CD14-positive monocyte (primary cell): Measurements from ENCODE around the gene SH3BP5L. TPM values are rescaled to one million over a fixed set of nuclear protein-coding genes. Genes with fewer than 3 reads are reported as not detected.
A peak's percentile ranks its signal among the peaks of the same experiment; 100 is the strongest.

Experiments
- DNase-seq, 3 donors: peaks; one replicate each; pipeline ENCODE4 v3.0.0-alpha.2; 2011 to 2022
- H2AFZ ChIP-seq: 2 replicates; pipeline ENCODE4 v1.6.0; 2012; ENCODE audit warnings: mild to moderate bottlenecking, low read depth, low read length, inconsistent platforms; ENCODE audit not compliant: insufficient read depth, poor library complexity, severe bottlenecking
- H3K27ac ChIP-seq, 2 donors: 1 replicate in 1 of 2; 2 replicates in 1 of 2; pipeline ENCODE4 v1.5.1; 2012 to 2013; ENCODE audit warnings: low read length in 2 of 2, control low read depth in 1 of 2, inconsistent platforms in 1 of 2, low read depth in 1 of 2, mild to moderate bottlenecking in 1 of 2
- H3K27me3 ChIP-seq, 2 donors: one replicate each; pipeline versions ENCODE4 v1.6.0 to v1.6.1; 2011 to 2013; ENCODE audit warnings: low read length in 2 of 2; ENCODE audit not compliant: control insufficient read depth in 2 of 2, insufficient read depth in 2 of 2
- H3K36me3 ChIP-seq, 2 donors: replicated peaks in 1 of 2; 1 replicate in 1 of 2; 2 replicates in 1 of 2; pipeline versions ENCODE4 v1.5.1 to v1.6.1; 2012 to 2013; ENCODE audit warnings: low read length in 2 of 2, control low read depth in 1 of 2, inconsistent platforms in 1 of 2, mild to moderate bottlenecking in 1 of 2; ENCODE audit not compliant: insufficient read depth in 2 of 2, control insufficient read depth in 1 of 2
- H3K4me1 ChIP-seq, 2 donors: 1 replicate in 1 of 2; 2 replicates in 1 of 2; pipeline versions ENCODE4 v1.5.1 to v1.6.1; 2012 to 2013; ENCODE audit warnings: low read length in 2 of 2, control low read depth in 1 of 2, inconsistent platforms in 1 of 2, mild to moderate bottlenecking in 1 of 2, moderate library complexity in 1 of 2; ENCODE audit not compliant: insufficient read depth in 2 of 2, control insufficient read depth in 1 of 2
- H3K4me2 ChIP-seq: replicated peaks from 2 replicates; pipeline ENCODE3; 2012; ENCODE audit warnings: low read length, moderate library complexity, mild to moderate bottlenecking; ENCODE audit not compliant: poor library complexity, severe bottlenecking; ENCODE audit errors: extremely low read depth
- H3K4me3 ChIP-seq, 3 experiments: fragments of 200-600 bp in 1 of 3; sonication (generic) in 1 of 3; replicated peaks in 1 of 3; 1 replicate in 2 of 3; 2 replicates in 1 of 3; pipeline ENCODE4 v1.5.1; 2011 to 2013; ENCODE audit warnings: low read length in 3 of 3, mild to moderate bottlenecking in 3 of 3, control low read depth in 2 of 3, low read depth in 2 of 3, inconsistent platforms in 1 of 3, moderate library complexity in 1 of 3
- H3K79me2 ChIP-seq: 2 replicates; pipeline ENCODE4 v1.6.0; 2012; ENCODE audit warnings: mild to moderate bottlenecking, control low read depth, inconsistent platforms, low read length, moderate library complexity; ENCODE audit not compliant: insufficient read depth
- H3K9ac ChIP-seq: 2 replicates; pipeline ENCODE4 v1.6.0; 2017; ENCODE audit warnings: low read length, mild to moderate bottlenecking; ENCODE audit not compliant: insufficient read depth, poor library complexity, severe bottlenecking
- H3K9me3 ChIP-seq, 2 donors: replicated peaks in 1 of 2; 1 replicate in 1 of 2; 2 replicates in 1 of 2; pipeline versions ENCODE4 v1.5.1 to v1.6.1; 2012 to 2013; ENCODE audit warnings: low read length in 2 of 2, control low read depth in 1 of 2; ENCODE audit not compliant: control insufficient read depth in 1 of 2, insufficient read depth in 1 of 2
- H4K20me1 ChIP-seq: 2 replicates; pipeline ENCODE4 v1.6.0; 2012; ENCODE audit warnings: mild to moderate bottlenecking, low read length, control low read depth, moderate library complexity; ENCODE audit not compliant: insufficient read depth
- H3K27ac Mint-ChIP-seq, 7 donors: one replicate each; pipeline ENCODE4 v1.8.0; 2020; ENCODE audit warnings: mild to moderate bottlenecking in 7 of 7, mixed read lengths in 7 of 7, moderate library complexity in 6 of 7, inconsistent platforms in 2 of 7
- H3K27me3 Mint-ChIP-seq, 3 donors: one replicate each; pipeline ENCODE4 v1.8.0; 2021 to 2022; ENCODE audit warnings: low read depth in 3 of 3, mild to moderate bottlenecking in 3 of 3, mixed read lengths in 3 of 3, moderate library complexity in 3 of 3, inconsistent platforms in 1 of 3
- H3K36me3 Mint-ChIP-seq, 2 donors: one replicate each; pipeline ENCODE4 v1.8.0; 2020; ENCODE audit warnings: mixed read lengths in 2 of 2, inconsistent platforms in 1 of 2, mild to moderate bottlenecking in 1 of 2
- H3K4me1 Mint-ChIP-seq: one replicate; pipeline ENCODE4 v1.8.0; 2020; ENCODE audit warnings: mild to moderate bottlenecking, mixed read lengths
- H3K4me3 Mint-ChIP-seq, 2 donors: one replicate each; pipeline ENCODE4 v1.8.0; 2020; ENCODE audit warnings: mild to moderate bottlenecking in 2 of 2, mixed read lengths in 2 of 2, moderate library complexity in 1 of 2
- H3K9me3 Mint-ChIP-seq, 7 donors: one replicate each; pipeline ENCODE4 v1.8.0; 2020 to 2022; ENCODE audit warnings: mixed read lengths in 7 of 7, mild to moderate bottlenecking in 6 of 7, moderate library complexity in 6 of 7, inconsistent platforms in 2 of 7
- WGBS: methylation state at CpG from one replicate; pipeline ENCODE4 v1.1.5; 2013; ENCODE audit warnings: missing lambda C conversion rate; ENCODE audit not compliant: insufficient coverage; 5-methylcytosine and 5-hydroxymethylcytosine counted together
- intact Hi-C, 2 donors: fragments of 100-400 bp; cut with micrococcal nuclease; formaldehyde crosslinking; loops; one replicate each; pipeline versions ENCODE4 v1.15.0 to v1.15.1; 2023
- polyA plus RNA-seq, 3 donors: library from polyadenylated mRNA; depleted of rRNA in 1 of 3; unstranded in 2 of 3; stranded (reverse) in 1 of 3; fragments of 300-500 nt in 2 of 3; fragments of >200 nt in 1 of 3; fragmentation: Illumina TruSeq in 2 of 3; gene quantifications; 1 replicate in 2 of 3; 2 replicates in 1 of 3; pipeline ENCODE4 v1.2.3, GENCODE V29; 2012 to 2021
- TF ChIP-seq, protein P1 (sequence below): fragments of 200-600 bp; IDR thresholded peaks from one replicate; pipeline ENCODE4 v1.8.0; 2022; ENCODE audit warnings: antibody characterized with exemption, mild to moderate bottlenecking

Gene SH3BP5L
- polyA plus RNA-seq, 3 donors: 4.0 to 15.7 (median 4.3) TPM

DNA sequence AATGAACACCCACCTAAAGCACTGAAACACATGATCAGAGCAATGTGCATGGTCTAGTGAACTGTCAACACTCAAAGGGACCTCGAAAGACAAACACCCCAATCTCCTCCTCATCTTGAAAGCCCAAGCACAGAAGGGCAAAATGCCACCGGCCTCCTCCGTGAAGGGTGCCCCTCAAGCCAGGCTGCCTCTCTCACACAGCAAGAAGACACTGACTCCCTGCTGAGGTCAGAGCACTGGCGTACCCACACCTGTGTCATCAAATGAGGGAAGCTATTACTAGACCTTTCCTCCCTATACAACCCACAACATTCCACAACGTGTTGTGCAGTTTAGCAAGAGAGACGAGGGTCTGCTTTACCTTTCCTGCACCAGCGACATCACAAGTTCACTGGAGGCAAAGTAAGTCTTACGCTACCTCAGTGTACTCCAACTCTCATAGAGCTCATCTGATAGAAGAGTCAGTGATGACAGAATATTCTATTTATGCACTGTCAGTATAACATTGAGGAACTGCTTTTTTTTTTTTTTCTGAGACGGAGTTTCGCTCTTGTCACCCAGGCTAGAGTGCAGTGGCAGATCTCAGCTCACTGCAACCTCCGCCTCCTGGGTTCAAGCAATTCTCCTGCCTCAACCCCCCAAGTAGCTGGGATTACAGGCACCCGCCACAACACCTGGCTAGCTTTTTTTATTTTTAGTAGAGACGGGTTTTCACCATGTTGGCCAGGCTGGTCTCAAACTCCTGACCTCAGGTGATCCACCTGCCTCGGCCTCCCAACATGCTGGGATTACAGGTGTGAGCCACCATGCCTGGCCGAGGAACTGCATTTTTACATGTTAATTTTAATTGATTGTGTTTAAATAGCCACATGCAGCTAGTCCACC, 3.3 kb downstream of the SH3BP5L start:
- Mint-ChIP-seq H3K27ac (peak overlapping the region; percentile 94 to 100 (median 97)), H3K4me1 (peaks cover 81% of the 10 kb centered on the region), H3K27me3 (peaks cover 0 to 1% (median 0%) of the 10 kb centered on the region in 3 donors), H3K9me3 (peaks cover 0 to 1% (median 0%) of the 10 kb centered on the region in 7 donors), H3K36me3 (peaks cover 52 to 63% of the 10 kb centered on the region in 2 donors), H3K4me3 (peak overlapping the region; percentile 61 to 73)
- DNase-seq: peak; percentile 61 to 80 (median 74)
- H3K27me3 ChIP-seq: no peaks in the 10 kb centered on the region
- 86% methylated on average over 5 of the region's 15 CpGs for WGBS
- peaks cover 6% of the 10 kb centered on the region for H4K20me1 ChIP-seq
- H2AFZ ChIP-seq: peak overlapping the region; percentile 40
- H3K27ac ChIP-seq: peak overlapping the region; percentile 66 to 99
- H3K9me3 ChIP-seq: no peaks in the 10 kb centered on the region
- peaks cover 73 to 83% of the 10 kb centered on the region in 2 donors for H3K4me1 ChIP-seq
- peaks cover 14 to 47% of the 10 kb centered on the region in 2 donors for H3K36me3 ChIP-seq
- H3K4me3 ChIP-seq: peak overlapping the region in 1 of 3 experiments; percentile 82
- TF ChIP-seq, protein P1, sequence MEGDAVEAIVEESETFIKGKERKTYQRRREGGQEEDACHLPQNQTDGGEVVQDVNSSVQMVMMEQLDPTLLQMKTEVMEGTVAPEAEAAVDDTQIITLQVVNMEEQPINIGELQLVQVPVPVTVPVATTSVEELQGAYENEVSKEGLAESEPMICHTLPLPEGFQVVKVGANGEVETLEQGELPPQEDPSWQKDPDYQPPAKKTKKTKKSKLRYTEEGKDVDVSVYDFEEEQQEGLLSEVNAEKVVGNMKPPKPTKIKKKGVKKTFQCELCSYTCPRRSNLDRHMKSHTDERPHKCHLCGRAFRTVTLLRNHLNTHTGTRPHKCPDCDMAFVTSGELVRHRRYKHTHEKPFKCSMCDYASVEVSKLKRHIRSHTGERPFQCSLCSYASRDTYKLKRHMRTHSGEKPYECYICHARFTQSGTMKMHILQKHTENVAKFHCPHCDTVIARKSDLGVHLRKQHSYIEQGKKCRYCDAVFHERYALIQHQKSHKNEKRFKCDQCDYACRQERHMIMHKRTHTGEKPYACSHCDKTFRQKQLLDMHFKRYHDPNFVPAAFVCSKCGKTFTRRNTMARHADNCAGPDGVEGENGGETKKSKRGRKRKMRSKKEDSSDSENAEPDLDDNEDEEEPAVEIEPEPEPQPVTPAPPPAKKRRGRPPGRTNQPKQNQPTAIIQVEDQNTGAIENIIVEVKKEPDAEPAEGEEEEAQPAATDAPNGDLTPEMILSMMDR: no peak
- peaks cover 80% of the 10 kb centered on the region for H3K79me2 ChIP-seq
- peak overlapping the region; percentile 92 for H3K4me2 ChIP-seq
- H3K9ac ChIP-seq: peak overlapping the region; percentile 6
- intact Hi-C loops: no loop called here

DNA sequence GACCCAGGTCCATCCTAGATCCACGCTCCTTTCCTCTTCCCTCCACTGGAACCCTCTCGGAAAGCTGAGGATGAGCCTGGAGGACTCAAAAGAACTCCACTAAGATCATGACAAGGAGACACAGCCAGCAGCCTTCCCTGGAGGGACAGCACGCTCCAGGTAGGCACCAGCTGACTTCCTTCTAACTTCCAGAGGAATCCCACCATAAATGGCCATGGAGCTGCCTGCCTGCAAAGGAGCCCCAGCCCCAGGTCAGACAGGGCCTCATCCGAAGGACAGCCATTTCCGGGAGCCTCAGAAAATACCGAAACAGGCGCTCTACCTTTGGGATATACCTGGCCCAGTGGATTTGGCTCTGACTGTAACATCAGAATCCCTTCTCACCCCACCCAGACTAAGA, 4.1 kb downstream of the SH3BP5L start:
- Mint-ChIP-seq H3K4me1 (peaks cover 81% of the 10 kb centered on the region), H3K27ac (peak overlapping the region; percentile 94 to 100 (median 97)), H3K4me3 (peak overlapping the region in 1 of 2 donors; percentile 61), H3K9me3 (peaks cover 0 to 1% (median 0%) of the 10 kb centered on the region in 7 donors), H3K27me3 (peaks cover 0 to 1% (median 0%) of the 10 kb centered on the region in 3 donors), H3K36me3 (peaks cover 55 to 64% of the 10 kb centered on the region in 2 donors)
- no peak for DNase-seq
- Histone ChIP-seq H3K27me3 (no peaks in the 10 kb centered on the region), H3K9ac (no peak overlapping the region), H3K4me2 (peak overlapping the region; percentile 92), H3K4me1 (peaks cover 73 to 83% of the 10 kb centered on the region in 2 donors), H3K79me2 (peaks cover 80% of the 10 kb centered on the region), H3K36me3 (peaks cover 14 to 47% of the 10 kb centered on the region in 2 donors), H3K27ac (peak overlapping the region; percentile 66 to 99), H4K20me1 (peaks cover 12% of the 10 kb centered on the region), H2AFZ (no peak overlapping the region), H3K9me3 (no peaks in the 10 kb centered on the region), H3K4me3 (peak overlapping the region in 1 of 3 experiments; percentile 82)
- intact Hi-C loops: no loop called here
- TF ChIP-seq, protein P1: no peak
- WGBS: 93% methylated on average over 5 of the region's 7 CpGs
